ENCODE measurements around the gene CHN2.

The CHN2 gene

DNA sequence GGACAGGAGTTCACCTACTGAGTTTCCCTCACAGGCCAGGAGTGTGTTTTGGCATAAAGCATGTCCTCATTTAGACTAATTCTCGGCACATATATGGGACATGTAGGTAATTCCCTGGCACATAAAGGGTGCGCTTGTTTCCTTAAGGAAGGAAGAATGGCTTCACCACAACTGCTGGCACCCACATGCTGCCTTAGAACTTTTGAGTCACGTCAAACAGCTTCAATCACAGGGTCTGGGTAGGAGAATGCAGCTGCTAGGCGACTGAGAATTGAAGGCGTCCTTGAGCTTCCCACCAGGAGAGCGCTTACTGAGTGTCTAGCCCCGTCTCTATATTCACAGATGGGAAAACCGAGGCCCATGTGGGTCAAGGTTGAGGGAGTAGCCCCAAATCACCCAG lies 146.1 kb downstream of the CHN2 start:
- no peak for DNase-seq

DNA sequence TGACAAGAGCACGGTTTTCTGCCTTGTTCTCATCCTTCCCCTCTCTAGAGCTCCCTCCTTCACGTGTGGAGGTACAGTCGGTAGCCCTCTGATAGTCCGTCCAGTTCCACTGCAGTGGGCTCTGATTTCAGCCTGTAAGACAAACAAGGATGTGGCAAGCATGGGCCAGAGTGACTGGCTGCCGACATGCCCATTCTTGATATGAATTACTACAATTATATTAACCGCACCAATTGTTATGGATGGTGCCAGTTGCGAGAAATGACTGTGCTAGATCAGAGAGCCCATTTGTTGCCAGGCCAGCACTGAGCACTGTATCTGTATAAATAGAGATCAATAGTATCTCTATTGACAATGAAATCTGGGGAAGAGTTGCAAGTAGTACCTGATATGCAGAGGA lies 146.6 kb downstream of the CHN2 start:
- no peak for DNase-seq

- no peak for DNase-seq
Observed at GRCh38 chr7:29342761-29343160, 148.2 kb downstream of the CHN2 start.

- peak; percentile 50 to 55 for DNase-seq
Observed at GRCh38 chr7:29343399-29343798, 148.8 kb downstream of the CHN2 start.

DNA sequence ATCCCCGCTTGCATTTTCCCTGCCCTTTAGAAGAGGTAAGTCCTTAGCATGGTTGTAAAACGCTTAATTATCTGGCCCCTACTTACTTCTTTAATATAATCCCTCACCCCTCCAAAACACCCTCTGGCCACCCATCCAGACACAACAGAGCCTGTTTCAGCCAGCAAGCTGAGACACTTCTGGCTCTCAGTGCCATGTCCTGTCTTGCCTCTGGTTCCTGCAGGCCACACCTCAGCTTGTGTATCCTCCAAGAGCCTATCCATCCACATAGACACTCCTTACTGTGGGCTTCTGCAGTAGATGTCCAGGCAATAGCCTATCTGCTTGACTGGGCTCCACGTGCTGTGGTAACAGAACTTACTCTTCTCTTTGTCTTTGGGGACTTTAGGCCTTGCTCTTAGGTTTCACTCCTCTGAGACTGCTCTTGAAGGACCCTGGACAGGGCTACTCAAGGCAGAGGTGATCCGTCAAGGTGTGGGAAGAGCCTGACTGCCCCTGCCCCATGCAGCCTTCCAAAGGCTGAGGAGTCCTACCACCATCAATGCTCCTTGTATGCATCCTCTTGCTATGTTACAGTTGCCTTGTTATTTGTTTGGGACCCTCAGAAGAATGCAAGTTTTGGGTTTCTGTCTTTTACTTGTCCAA lies 149.9 kb downstream of the CHN2 start:
- DNase-seq, result no peak

GRCh38 chr7:29345590-29345989 lies 151.0 kb downstream of the CHN2 start:
- peak; percentile 38 to 39 for DNase-seq

DNA sequence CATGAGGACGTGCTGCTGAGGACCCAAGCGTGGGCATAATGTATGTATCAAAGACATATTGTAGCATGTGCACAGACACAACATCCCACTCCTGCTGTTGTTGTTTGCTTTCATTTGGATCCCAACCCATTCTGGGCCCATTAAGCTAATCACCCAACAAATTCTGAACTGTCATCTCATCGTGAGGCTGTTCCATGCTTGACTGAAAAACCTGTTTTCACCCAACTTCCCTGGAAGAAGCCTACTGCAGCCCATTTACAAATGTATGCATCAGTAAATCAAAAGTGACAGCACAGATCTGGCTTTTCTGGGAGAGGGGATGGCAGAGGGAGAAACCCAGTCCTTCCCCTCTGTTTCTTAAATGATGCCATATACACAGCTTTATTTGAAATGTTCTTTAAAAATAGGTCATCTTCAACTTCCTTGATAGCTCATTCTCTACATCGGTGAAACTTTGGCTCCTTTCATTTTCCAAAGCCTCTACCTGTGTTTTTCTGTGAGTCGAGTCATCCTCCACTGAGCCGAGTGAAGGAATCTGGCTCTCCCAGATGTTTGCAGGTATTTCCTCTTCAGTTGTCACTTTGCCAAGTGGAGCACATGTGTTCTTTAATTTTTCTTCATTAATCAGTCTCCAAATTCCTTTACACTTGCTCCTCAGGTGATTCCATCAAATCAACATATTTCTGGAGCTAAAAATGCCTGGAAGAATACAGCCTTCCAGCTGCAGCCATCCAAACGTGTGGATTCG lies 151.8 kb downstream of the CHN2 start:
- no peak for DNase-seq

DNA sequence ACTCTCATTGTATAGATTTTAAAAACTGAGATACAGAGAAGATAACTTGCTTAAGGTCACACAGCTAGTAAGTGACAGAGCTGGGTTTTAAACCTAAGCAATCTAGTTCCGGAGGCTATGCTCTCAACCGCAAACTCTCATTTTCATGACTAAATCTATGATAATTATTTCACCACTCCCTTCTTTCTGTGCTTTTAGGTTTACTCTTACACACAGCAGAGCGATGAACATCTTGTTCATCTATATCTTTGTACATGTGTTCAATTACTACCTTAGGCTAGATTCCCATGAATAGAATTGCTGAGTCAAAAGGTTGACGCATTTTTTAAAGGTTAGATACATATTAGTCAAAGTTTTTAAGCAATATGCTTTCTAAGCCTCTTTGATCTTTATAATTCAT lies 154.8 kb downstream of the CHN2 start:
- DNase-seq, result peak; percentile 9 to 19

DNA sequence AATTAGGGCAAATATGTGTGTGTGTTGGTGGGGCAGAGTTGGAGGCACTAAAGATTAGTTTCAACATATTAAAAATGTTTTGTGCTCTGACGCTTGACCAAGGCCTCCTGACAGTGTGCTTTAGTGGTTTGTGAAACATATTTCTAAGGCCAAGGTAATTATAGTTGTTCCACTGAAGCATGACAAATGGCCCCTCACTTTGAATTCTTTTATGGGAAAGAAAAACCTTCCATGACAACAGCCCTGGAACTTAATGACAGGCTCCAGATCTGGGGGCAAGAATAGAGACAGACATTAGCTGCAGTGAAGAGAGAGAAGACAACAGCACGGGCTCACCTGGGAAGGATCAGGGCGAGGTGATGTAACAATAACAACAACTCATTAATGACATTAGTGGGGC lies 155.8 kb downstream of the CHN2 start:
- DNase-seq, result no peak

GRCh38 chr7:29352041-29352440 lies 157.5 kb downstream of the CHN2 start:
- DNase-seq, result peak; percentile 60 to 75

- no peak for DNase-seq
Observed at GRCh38 chr7:29353810-29354209, 159.2 kb downstream of the CHN2 start.

GRCh38 chr7:29354340-29354739 lies 159.8 kb downstream of the CHN2 start:
- DNase-seq, result no peak

DNA sequence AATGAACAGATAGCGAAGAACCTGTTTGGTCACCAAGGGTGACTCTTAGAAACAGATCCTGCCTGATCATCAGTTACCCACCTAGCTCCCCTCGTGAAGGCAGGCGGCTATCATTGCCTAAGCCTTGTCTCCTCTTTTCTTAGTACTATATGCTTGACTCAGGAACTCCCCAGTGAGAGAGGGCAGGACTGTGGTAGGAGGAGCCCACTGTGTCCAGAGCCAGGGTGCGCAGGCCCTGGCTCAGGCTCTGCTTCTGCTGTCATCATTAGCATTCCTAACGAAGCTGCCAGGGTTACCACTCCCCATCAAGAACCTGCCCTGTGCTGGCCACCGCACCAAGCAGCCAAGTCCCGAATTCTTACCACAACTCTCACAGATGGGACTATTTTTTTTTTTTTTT lies 160.8 kb downstream of the CHN2 start:
- DNase-seq, result no peak

DNA sequence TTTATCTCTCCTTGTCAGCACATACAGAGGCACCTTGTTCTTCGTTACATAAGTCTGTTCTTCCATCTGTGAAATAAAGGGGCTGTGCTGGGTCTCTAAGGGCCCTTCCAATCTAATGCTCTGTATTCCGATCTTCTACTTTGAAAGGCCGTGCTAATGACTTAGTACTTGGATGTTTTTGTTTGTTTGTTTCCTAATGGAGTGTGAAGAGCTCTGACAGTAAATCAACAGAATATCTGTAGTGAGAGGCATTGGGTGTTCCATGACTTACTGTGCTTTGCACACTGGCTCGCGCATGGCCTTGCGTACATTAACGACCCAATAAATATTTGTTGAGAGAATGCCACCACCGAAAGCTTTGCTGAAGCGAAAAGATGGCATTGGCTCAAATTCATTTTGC lies 162.1 kb downstream of the CHN2 start:
- no peak for DNase-seq

- no peak for DNase-seq
Observed at GRCh38 chr7:29359482-29360093, 165.0 kb downstream of the CHN2 start.

DNA sequence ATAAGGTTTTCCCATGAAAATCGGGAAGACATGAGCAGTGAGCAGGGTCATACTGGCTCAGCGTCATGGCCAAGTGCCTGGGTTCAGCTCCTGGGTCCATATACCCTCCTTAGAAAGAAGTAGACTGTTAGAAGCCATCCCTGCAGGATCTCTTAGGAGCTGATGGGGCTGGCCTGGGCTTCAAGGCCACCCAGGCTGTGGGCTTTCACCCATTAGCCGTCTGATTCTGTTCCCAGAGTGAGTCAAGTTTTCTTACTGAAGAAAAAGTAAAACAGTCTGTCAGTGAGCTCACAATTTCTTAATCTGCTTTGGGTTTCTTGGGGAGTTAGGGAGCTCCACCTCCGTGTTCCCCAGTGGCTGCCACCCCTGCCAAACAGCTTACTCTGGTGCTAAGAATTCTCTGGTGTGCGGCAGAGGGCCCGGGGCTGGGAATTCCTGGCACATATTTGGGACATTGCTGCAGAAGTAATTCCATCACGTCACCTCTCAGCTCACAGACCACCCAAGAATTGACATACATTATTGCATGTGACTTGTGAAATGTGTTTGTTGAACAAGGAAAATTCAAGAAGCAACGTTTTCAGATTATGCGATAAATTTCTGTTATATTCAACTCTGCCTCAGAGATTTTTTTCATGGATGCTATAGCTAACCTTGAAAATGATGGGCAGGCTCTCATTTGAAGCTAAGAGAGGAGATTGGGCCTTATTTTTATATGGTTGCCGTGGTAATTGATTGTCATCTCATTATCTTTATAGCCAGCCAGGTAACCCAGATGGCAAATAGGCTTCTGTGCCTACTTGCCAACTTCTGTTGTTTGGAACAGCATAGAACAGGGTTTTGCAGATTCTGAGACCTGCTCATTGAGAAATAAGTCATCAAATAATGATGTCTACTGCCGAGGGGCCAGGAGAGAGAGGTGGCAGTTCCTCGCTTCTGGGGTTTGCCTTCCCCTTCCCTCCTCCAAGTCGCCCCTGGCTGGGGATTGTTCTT lies 166.4 kb downstream of the CHN2 start:
- no peak for DNase-seq

GRCh38 chr7:29362380-29362779 lies 167.8 kb downstream of the CHN2 start:
- no peak for DNase-seq

DNA sequence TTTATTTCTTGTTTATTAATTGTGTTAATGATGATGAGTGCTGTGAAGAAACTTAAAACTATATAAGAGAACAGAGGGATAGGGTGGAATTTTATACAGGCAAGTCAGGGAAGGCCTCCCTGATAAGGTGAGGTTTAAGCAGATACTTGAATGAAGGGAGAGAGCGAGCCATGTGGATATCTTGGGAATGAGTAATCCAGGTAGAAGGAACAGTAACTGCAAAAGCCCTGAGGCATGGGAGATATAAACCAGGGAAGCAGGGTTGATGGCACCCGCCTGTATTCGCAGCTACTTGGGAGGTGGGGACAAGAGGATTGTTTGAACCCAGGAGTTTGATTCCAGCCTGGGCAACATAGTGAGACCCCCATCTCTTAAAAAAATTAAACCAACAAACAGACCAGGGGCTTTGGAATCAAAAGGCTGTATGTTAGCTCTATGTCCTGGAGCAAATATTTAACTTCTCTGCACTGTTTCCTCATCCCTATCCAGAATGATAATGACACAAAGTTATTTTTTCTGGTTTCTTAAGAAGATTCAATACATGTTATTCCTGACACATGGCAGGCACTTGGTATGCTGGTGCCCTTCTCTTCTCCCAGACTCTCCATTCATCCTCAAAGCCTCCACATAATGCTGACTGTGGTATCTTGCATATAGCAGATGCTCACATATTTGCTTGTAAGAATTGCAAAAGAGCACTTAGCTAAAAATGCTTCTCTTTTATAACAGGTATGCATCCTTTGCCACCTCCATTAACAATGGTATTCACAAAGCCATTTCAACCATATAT lies 169.3 kb downstream of the CHN2 start:
- DNase-seq, result no peak

GRCh38 chr7:29364661-29365060 lies 170.1 kb downstream of the CHN2 start:
- no peak for DNase-seq

- DNase-seq, result no peak
Observed at GRCh38 chr7:29365423-29365822, 170.8 kb downstream of the CHN2 start.

DNA sequence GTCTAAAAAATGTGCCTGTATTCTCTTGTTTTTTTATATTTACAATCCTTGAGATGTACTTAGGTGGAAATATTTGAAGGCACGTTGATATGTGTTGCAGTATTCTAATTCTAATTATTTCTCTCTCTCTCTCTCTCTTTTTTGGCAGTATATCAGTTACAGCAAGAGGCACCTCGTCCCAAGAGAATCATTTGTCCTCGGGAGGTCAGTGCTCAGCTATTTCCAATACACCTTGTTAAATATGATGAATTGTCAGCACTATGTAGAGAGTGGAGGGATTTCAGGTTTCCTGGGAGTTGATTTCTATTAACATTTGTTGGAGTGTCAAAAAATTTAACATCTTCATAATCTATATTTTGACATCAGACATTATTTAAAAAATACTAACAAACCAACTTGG lies 173.2 kb downstream of the CHN2 start:
- DNase-seq, result no peak

DNA sequence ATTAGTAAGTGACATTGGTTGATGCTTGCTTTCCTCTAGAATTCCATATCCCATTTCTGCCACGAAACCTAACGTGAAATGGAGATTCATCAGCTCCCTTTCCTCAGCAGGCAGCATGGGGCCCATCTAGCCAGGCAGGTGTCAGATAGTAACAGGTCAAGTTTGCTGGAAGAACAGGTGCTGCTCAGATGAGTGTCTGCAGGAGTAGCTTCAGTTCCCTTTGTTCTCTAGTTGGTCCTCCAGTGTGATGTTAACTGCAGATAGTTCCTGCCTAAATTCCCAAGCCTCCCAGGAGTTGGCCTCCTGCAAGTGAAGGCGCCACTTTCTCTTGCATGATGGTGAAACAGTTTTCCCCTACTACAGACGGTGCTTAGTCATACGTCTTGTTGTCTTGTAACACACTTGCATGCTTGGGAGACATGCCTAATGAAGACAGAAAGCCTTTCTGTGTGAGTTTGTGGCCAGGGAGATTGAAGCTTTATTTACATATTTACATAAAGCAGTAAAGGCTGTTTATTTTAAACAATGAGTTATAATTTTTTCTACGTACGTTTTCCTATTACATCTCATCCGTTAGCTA lies 175.4 kb downstream of the CHN2 start:
- no peak for DNase-seq

Measured in AML-193 (cell line).